ENCODE results near the gene ZNF692. TPM values are rescaled to one million over a fixed set of nuclear protein-coding genes. Genes with fewer than 3 reads are reported as not detected.

ZNF692 gene
- total and polyA plus RNA-seq, 2 of the 13 experiments (the other 11 are each of a cell fraction or from before 2014, with no cell fraction given), result 27.3 to 45.8 TPM

DNA sequence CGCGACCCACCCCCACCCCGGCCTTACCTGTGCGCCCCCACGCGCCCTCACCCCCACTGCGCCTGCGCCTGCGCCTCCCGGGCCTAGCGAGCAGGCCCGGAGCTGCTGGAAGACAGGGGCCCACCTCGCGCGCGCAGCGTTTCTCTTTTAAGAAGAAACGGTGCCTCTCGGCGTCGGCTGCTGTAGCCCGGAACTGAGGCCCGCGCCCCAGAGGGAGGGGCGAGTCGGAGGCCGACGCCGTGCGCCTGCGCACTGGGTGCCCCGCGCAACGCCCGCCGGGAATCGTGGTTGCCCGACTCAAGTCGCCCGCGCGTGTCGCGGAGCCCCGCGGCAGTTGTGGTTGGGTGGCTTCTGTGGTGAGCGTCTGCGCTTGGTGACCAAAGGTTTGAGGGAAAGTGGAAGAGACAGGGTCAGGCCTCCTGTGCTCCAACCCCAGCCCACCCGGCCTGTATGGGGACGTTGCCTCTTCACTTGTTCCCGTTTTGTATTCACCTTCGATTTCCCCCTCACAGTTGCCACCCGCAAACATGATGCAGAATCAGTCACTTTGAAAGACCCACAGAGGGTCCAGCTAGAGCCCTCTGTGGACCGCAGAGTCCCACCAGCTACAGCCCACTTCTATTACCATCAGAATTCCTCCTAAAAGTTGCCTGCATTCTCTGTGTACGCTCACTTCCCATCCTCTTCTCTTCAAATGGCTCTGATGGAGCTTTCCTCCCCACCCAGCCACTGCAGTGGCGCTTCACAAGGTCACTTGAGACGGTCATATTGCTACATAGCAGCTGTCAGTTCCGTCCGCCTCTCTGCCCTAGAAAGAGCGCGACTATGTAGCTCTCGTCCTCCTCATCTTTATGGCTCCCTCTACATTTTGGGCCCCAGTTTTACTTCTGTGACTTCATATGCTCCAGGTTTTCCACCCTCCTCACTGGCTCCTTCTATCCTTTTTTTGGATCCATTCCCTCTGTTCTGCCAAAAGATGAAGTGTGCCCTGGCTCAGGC, at the start of gene ZNF692 (continued):
- TF ChIP-seq RAD51 (IDR thresholded peaks at IDR 0.05; ENCODE audit: borderline replicate concordance), result no peak
- TF ChIP-seq ZNF816 (CRISPR knock-in tag; IDR thresholded peaks at IDR 0.05; ENCODE audit: borderline replicate concordance), result peak; percentile 54; the same call in 1 of the 2 replicates
- TF ChIP-seq, protein P1, sequence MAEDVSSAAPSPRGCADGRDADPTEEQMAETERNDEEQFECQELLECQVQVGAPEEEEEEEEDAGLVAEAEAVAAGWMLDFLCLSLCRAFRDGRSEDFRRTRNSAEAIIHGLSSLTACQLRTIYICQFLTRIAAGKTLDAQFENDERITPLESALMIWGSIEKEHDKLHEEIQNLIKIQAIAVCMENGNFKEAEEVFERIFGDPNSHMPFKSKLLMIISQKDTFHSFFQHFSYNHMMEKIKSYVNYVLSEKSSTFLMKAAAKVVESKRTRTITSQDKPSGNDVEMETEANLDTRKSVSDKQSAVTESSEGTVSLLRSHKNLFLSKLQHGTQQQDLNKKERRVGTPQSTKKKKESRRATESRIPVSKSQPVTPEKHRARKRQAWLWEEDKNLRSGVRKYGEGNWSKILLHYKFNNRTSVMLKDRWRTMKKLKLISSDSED (CRISPR knock-in tag; IDR thresholded peaks at IDR 0.05), result no peak
- no peak for TF ChIP-seq ZBTB20 (CRISPR knock-in tag; IDR thresholded peaks at IDR 0.05; ENCODE audit: borderline replicate concordance, low read depth)
- TF ChIP-seq, protein P2, sequence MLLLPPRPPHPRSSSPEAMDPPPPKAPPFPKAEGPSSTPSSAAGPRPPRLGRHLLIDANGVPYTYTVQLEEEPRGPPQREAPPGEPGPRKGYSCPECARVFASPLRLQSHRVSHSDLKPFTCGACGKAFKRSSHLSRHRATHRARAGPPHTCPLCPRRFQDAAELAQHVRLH (CRISPR knock-in tag; IDR thresholded peaks at IDR 0.05; ENCODE audit: borderline replicate concordance, low read depth), result 0 out of 2 replicates have a peak, but pooled peaks have one; percentile 8
- TF ChIP-seq, protein P3, sequence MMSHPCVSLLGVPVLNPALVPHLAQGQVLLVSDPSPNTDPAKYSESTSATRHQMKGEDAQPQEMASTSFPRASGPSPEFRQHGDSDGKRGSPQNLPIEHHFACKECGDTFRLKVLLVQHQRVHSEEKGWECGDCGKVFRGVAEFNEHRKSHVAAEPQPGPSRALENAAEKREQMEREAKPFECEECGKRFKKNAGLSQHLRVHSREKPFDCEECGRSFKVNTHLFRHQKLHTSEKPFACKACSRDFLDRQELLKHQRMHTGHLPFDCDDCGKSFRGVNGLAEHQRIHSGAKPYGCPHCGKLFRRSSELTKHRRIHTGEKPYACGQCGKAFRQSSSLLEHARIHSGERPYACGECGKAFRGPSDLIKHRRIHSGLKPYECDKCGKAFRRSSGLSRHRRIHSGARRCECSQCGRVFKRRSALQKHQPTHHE (CRISPR knock-in tag; IDR thresholded peaks at IDR 0.05; ENCODE audit: borderline replicate concordance), result peak; percentile 59; the same call in 1 of the 2 replicates
- TF ChIP-seq RNF2 (conservative IDR thresholded peaks at IDR 0.05; ENCODE audit: low read depth), result 0 out of 2 replicates have a peak, but pooled peaks have one; percentile 39
- TF ChIP-seq, protein P4, sequence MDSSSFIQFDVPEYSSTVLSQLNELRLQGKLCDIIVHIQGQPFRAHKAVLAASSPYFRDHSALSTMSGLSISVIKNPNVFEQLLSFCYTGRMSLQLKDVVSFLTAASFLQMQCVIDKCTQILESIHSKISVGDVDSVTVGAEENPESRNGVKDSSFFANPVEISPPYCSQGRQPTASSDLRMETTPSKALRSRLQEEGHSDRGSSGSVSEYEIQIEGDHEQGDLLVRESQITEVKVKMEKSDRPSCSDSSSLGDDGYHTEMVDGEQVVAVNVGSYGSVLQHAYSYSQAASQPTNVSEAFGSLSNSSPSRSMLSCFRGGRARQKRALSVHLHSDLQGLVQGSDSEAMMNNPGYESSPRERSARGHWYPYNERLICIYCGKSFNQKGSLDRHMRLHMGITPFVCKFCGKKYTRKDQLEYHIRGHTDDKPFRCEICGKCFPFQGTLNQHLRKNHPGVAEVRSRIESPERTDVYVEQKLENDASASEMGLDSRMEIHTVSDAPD (CRISPR knock-in tag; IDR thresholded peaks at IDR 0.05), result peak; percentile 32; the same call in 1 of the 2 replicates
- TF ChIP-seq ARNTL (CRISPR knock-in tag; IDR thresholded peaks at IDR 0.05), result no peak; the same call in 1 of the 2 replicates
- TF ChIP-seq, protein P5, sequence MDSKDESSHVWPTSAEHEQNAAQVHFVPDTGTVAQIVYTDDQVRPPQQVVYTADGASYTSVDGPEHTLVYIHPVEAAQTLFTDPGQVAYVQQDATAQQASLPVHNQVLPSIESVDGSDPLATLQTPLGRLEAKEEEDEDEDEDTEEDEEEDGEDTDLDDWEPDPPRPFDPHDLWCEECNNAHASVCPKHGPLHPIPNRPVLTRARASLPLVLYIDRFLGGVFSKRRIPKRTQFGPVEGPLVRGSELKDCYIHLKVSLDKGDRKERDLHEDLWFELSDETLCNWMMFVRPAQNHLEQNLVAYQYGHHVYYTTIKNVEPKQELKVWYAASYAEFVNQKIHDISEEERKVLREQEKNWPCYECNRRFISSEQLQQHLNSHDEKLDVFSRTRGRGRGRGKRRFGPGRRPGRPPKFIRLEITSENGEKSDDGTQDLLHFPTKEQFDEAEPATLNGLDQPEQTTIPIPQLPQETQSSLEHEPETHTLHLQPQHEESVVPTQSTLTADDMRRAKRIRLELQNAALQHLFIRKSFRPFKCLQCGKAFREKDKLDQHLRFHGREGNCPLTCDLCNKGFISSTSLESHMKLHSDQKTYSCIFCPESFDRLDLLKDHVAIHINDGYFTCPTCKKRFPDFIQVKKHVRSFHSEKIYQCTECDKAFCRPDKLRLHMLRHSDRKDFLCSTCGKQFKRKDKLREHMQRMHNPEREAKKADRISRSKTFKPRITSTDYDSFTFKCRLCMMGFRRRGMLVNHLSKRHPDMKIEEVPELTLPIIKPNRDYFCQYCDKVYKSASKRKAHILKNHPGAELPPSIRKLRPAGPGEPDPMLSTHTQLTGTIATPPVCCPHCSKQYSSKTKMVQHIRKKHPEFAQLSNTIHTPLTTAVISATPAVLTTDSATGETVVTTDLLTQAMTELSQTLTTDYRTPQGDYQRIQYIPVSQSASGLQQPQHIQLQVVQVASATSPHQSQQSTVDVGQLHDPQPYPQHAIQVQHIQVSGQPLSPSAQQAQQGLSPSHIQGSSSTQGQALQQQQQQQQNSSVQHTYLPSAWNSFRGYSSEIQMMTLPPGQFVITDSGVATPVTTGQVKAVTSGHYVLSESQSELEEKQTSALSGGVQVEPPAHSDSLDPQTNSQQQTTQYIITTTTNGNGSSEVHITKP (CRISPR knock-in tag; IDR thresholded peaks at IDR 0.05; ENCODE audit: low read depth), result no peak; the same call in 1 of the 2 replicates
- TF ChIP-seq HNF4A (CRISPR knock-in tag; IDR thresholded peaks at IDR 0.05), result no peak
- TF ChIP-seq HIVEP1 (CRISPR knock-in tag; IDR thresholded peaks at IDR 0.05), result 0 out of 2 replicates have a peak, but pooled peaks have one; percentile 15
- peak; percentile 81 for TF ChIP-seq SALL1 (CRISPR knock-in tag; IDR thresholded peaks at IDR 0.05)
- no peak for TF ChIP-seq ZBTB8A (CRISPR knock-in tag; IDR thresholded peaks at IDR 0.05; ENCODE audit: borderline replicate concordance, low read depth)
- no peak for TF ChIP-seq RFX1 (IDR thresholded peaks at IDR 0.05)
- no peak for TF ChIP-seq ERF (CRISPR knock-in tag; IDR thresholded peaks at IDR 0.05)
- TF ChIP-seq CBFB (CRISPR knock-in tag; IDR thresholded peaks at IDR 0.05), result 0 out of 2 replicates have a peak, but pooled peaks have one; percentile 20
- TF ChIP-seq SNRNP70 (IDR thresholded peaks at IDR 0.05; ENCODE audit: low read depth, low read length), result no peak
- peak; percentile 80; the same call in 1 of the 2 replicates for TF ChIP-seq TOPORS (CRISPR knock-in tag; IDR thresholded peaks at IDR 0.05)
- TF ChIP-seq TEAD2 (CRISPR knock-in tag; IDR thresholded peaks at IDR 0.05), result no peak
- TF ChIP-seq KLF11 (CRISPR knock-in tag; IDR thresholded peaks at IDR 0.05), result no peak

Data from HepG2 (cell line).